CD14-positive monocyte (primary cell): Measurements from ENCODE around the gene POLR3K. TPM values are rescaled to one million over a fixed set of nuclear protein-coding genes. Genes with fewer than 3 reads are reported as not detected.

Experiments
- DNase-seq, 3 donors: peaks; one replicate each; pipeline ENCODE4 v3.0.0-alpha.2; 2011 to 2022
- H2AFZ ChIP-seq: 2 replicates; pipeline ENCODE4 v1.6.0; 2012; ENCODE audit warnings: mild to moderate bottlenecking, low read depth, low read length, inconsistent platforms; ENCODE audit not compliant: insufficient read depth, poor library complexity, severe bottlenecking
- H3K27ac ChIP-seq, 2 donors: 1 replicate in 1 of 2; 2 replicates in 1 of 2; pipeline ENCODE4 v1.5.1; 2012 to 2013; ENCODE audit warnings: low read length in 2 of 2, control low read depth in 1 of 2, inconsistent platforms in 1 of 2, low read depth in 1 of 2, mild to moderate bottlenecking in 1 of 2
- H3K27me3 ChIP-seq, 2 donors: one replicate each; pipeline versions ENCODE4 v1.6.0 to v1.6.1; 2011 to 2013; ENCODE audit warnings: low read length in 2 of 2; ENCODE audit not compliant: control insufficient read depth in 2 of 2, insufficient read depth in 2 of 2
- H3K36me3 ChIP-seq, 2 donors: replicated peaks in 1 of 2; 1 replicate in 1 of 2; 2 replicates in 1 of 2; pipeline versions ENCODE4 v1.5.1 to v1.6.1; 2012 to 2013; ENCODE audit warnings: low read length in 2 of 2, control low read depth in 1 of 2, inconsistent platforms in 1 of 2, mild to moderate bottlenecking in 1 of 2; ENCODE audit not compliant: insufficient read depth in 2 of 2, control insufficient read depth in 1 of 2
- H3K4me1 ChIP-seq, 2 donors: 1 replicate in 1 of 2; 2 replicates in 1 of 2; pipeline versions ENCODE4 v1.5.1 to v1.6.1; 2012 to 2013; ENCODE audit warnings: low read length in 2 of 2, control low read depth in 1 of 2, inconsistent platforms in 1 of 2, mild to moderate bottlenecking in 1 of 2, moderate library complexity in 1 of 2; ENCODE audit not compliant: insufficient read depth in 2 of 2, control insufficient read depth in 1 of 2
- H3K4me2 ChIP-seq: replicated peaks from 2 replicates; pipeline ENCODE3; 2012; ENCODE audit warnings: low read length, moderate library complexity, mild to moderate bottlenecking; ENCODE audit not compliant: poor library complexity, severe bottlenecking; ENCODE audit errors: extremely low read depth
- H3K4me3 ChIP-seq, 3 experiments: fragments of 200-600 bp in 1 of 3; sonication (generic) in 1 of 3; replicated peaks in 1 of 3; 1 replicate in 2 of 3; 2 replicates in 1 of 3; pipeline ENCODE4 v1.5.1; 2011 to 2013; ENCODE audit warnings: low read length in 3 of 3, mild to moderate bottlenecking in 3 of 3, control low read depth in 2 of 3, low read depth in 2 of 3, inconsistent platforms in 1 of 3, moderate library complexity in 1 of 3
- H3K79me2 ChIP-seq: 2 replicates; pipeline ENCODE4 v1.6.0; 2012; ENCODE audit warnings: mild to moderate bottlenecking, control low read depth, inconsistent platforms, low read length, moderate library complexity; ENCODE audit not compliant: insufficient read depth
- H3K9ac ChIP-seq: 2 replicates; pipeline ENCODE4 v1.6.0; 2017; ENCODE audit warnings: low read length, mild to moderate bottlenecking; ENCODE audit not compliant: insufficient read depth, poor library complexity, severe bottlenecking
- H3K9me3 ChIP-seq, 2 donors: replicated peaks in 1 of 2; 1 replicate in 1 of 2; 2 replicates in 1 of 2; pipeline versions ENCODE4 v1.5.1 to v1.6.1; 2012 to 2013; ENCODE audit warnings: low read length in 2 of 2, control low read depth in 1 of 2; ENCODE audit not compliant: control insufficient read depth in 1 of 2, insufficient read depth in 1 of 2
- H4K20me1 ChIP-seq: 2 replicates; pipeline ENCODE4 v1.6.0; 2012; ENCODE audit warnings: mild to moderate bottlenecking, low read length, control low read depth, moderate library complexity; ENCODE audit not compliant: insufficient read depth
- H3K27ac Mint-ChIP-seq, 7 donors: one replicate each; pipeline ENCODE4 v1.8.0; 2020; ENCODE audit warnings: mild to moderate bottlenecking in 7 of 7, mixed read lengths in 7 of 7, moderate library complexity in 6 of 7, inconsistent platforms in 2 of 7
- H3K27me3 Mint-ChIP-seq, 3 donors: one replicate each; pipeline ENCODE4 v1.8.0; 2021 to 2022; ENCODE audit warnings: low read depth in 3 of 3, mild to moderate bottlenecking in 3 of 3, mixed read lengths in 3 of 3, moderate library complexity in 3 of 3, inconsistent platforms in 1 of 3
- H3K36me3 Mint-ChIP-seq, 2 donors: one replicate each; pipeline ENCODE4 v1.8.0; 2020; ENCODE audit warnings: mixed read lengths in 2 of 2, inconsistent platforms in 1 of 2, mild to moderate bottlenecking in 1 of 2
- H3K4me1 Mint-ChIP-seq: one replicate; pipeline ENCODE4 v1.8.0; 2020; ENCODE audit warnings: mild to moderate bottlenecking, mixed read lengths
- H3K4me3 Mint-ChIP-seq, 2 donors: one replicate each; pipeline ENCODE4 v1.8.0; 2020; ENCODE audit warnings: mild to moderate bottlenecking in 2 of 2, mixed read lengths in 2 of 2, moderate library complexity in 1 of 2
- H3K9me3 Mint-ChIP-seq, 7 donors: one replicate each; pipeline ENCODE4 v1.8.0; 2020 to 2022; ENCODE audit warnings: mixed read lengths in 7 of 7, mild to moderate bottlenecking in 6 of 7, moderate library complexity in 6 of 7, inconsistent platforms in 2 of 7
- WGBS: methylation state at CpG from one replicate; pipeline ENCODE4 v1.1.5; 2013; ENCODE audit warnings: missing lambda C conversion rate; ENCODE audit not compliant: insufficient coverage; 5-methylcytosine and 5-hydroxymethylcytosine counted together
- intact Hi-C, 2 donors: fragments of 100-400 bp; cut with micrococcal nuclease; formaldehyde crosslinking; loops; one replicate each; pipeline versions ENCODE4 v1.15.0 to v1.15.1; 2023
- polyA plus RNA-seq, 3 donors: library from polyadenylated mRNA; depleted of rRNA in 1 of 3; unstranded in 2 of 3; stranded (reverse) in 1 of 3; fragments of 300-500 nt in 2 of 3; fragments of >200 nt in 1 of 3; fragmentation: Illumina TruSeq in 2 of 3; gene quantifications; 1 replicate in 2 of 3; 2 replicates in 1 of 3; pipeline ENCODE4 v1.2.3, GENCODE V29; 2012 to 2021
- TF ChIP-seq, protein P1 (sequence below): fragments of 200-600 bp; IDR thresholded peaks from one replicate; pipeline ENCODE4 v1.8.0; 2022; ENCODE audit warnings: antibody characterized with exemption, mild to moderate bottlenecking

The POLR3K gene
- polyA plus RNA-seq, 3 donors: 9.9 to 20.8 (median 18.7) TPM

DNA sequence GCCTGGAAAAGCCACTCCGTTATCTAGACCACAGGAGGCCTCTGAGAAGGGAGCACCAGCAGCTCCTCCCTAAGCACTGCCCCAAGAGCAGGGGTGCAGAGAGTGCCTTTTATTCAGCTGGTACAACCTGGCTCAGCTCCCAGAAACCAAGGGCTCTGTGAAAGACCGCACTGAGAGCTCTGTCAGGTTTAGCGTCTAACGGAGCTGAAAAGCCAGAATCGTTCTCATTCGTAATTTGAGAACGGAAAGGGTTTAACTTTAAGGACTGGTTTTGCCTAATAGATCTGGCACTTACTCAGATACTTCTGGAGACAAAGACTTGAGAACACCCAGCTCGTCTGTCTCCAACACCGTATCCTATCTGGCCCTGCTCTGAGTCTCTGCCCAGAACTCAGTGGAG lies 38.1 kb upstream of the POLR3K start:
- no peak overlapping the region for H3K27ac ChIP-seq
- H3K27me3 ChIP-seq: no peaks in the 10 kb centered on the region
- Mint-ChIP-seq H3K27me3 (peaks cover 0 to 4% (median 0%) of the 10 kb centered on the region in 3 donors), H3K27ac (no peak overlapping the region), H3K9me3 (no peaks in the 10 kb centered on the region), H3K4me1 (peaks cover 2% of the 10 kb centered on the region), H3K4me3 (no peak overlapping the region), H3K36me3 (peaks cover 39 to 71% of the 10 kb centered on the region in 2 donors)
- peaks cover 31 to 42% of the 10 kb centered on the region in 2 donors for H3K36me3 ChIP-seq
- TF ChIP-seq, protein P1, sequence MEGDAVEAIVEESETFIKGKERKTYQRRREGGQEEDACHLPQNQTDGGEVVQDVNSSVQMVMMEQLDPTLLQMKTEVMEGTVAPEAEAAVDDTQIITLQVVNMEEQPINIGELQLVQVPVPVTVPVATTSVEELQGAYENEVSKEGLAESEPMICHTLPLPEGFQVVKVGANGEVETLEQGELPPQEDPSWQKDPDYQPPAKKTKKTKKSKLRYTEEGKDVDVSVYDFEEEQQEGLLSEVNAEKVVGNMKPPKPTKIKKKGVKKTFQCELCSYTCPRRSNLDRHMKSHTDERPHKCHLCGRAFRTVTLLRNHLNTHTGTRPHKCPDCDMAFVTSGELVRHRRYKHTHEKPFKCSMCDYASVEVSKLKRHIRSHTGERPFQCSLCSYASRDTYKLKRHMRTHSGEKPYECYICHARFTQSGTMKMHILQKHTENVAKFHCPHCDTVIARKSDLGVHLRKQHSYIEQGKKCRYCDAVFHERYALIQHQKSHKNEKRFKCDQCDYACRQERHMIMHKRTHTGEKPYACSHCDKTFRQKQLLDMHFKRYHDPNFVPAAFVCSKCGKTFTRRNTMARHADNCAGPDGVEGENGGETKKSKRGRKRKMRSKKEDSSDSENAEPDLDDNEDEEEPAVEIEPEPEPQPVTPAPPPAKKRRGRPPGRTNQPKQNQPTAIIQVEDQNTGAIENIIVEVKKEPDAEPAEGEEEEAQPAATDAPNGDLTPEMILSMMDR: no peak
- H3K4me2 ChIP-seq: no peak overlapping the region
- no peaks in the 10 kb centered on the region for H3K4me1 ChIP-seq
- intact Hi-C loops: no loop called here
- H3K9me3 ChIP-seq: no peaks in the 10 kb centered on the region
- no peak overlapping the region for H3K9ac ChIP-seq
- H4K20me1 ChIP-seq: peaks cover 1% of the 10 kb centered on the region
- no peak overlapping the region for H2AFZ ChIP-seq
- H3K4me3 ChIP-seq: no peak overlapping the region
- DNase-seq: no peak
- WGBS: 33% methylated on average over 8 of the region's 9 CpGs
- H3K79me2 ChIP-seq: no peaks in the 10 kb centered on the region

- no peaks in the 10 kb centered on the region for H3K27me3 ChIP-seq
- peaks cover 44 to 60% of the 10 kb centered on the region in 2 donors for H3K36me3 ChIP-seq
- H3K27ac Mint-ChIP-seq: no peak overlapping the region
- H3K4me1 Mint-ChIP-seq: peaks cover 10% of the 10 kb centered on the region
- no peak for DNase-seq
- H3K4me3 Mint-ChIP-seq: no peak overlapping the region
- no peak overlapping the region for H3K4me2 ChIP-seq
- peaks cover 0 to 6% (median 0%) of the 10 kb centered on the region in 3 donors for H3K27me3 Mint-ChIP-seq
- intact Hi-C loops: no loop called here
- H3K9me3 ChIP-seq: no peaks in the 10 kb centered on the region
- H3K9ac ChIP-seq: no peak overlapping the region
- peaks cover 47 to 79% of the 10 kb centered on the region in 2 donors for H3K36me3 Mint-ChIP-seq
- H3K27ac ChIP-seq: no peak overlapping the region
- H2AFZ ChIP-seq: no peak overlapping the region
- TF ChIP-seq, protein P1: no peak
- no peaks in the 10 kb centered on the region for H3K79me2 ChIP-seq
- H3K4me1 ChIP-seq: peaks cover 5 to 9% of the 10 kb centered on the region in 2 donors
- H3K9me3 Mint-ChIP-seq: no peaks in the 10 kb centered on the region
- H4K20me1 ChIP-seq: peaks cover 20% of the 10 kb centered on the region
- no peak overlapping the region for H3K4me3 ChIP-seq
- WGBS: 96% methylated on average over 26 of the region's 30 CpGs
Observed at GRCh38 chr16:89391-90302, 36.2 kb upstream of the POLR3K start.
